GM19455 (cell line): ENCODE data around the gene PLCB1.

ENCODE experiments used
- ATAC-seq: cut with Tn5 transposase; IDR thresholded peaks from one replicate; pipeline ENCODE4 v1.9.1; 2021; ENCODE audit not compliant: unreplicated experiment

PLCB1 gene

GRCh38 chr20:8854571-8854970 is 722.5 kb downstream of the PLCB1 start:
- no peak for ATAC-seq

- ATAC-seq, result no peak
Measured at GRCh38 chr20:8855315-8855714, 723.2 kb downstream of the PLCB1 start.

- ATAC-seq, result no peak
Measured at GRCh38 chr20:8856668-8857067, 724.6 kb downstream of the PLCB1 start.

GRCh38 chr20:8858181-8858787 is 726.2 kb downstream of the PLCB1 start:
- no peak for ATAC-seq

GRCh38 chr20:8860011-8860495 is 728.0 kb downstream of the PLCB1 start:
- ATAC-seq, result no peak

GRCh38 chr20:8862092-8862491 is 730.0 kb downstream of the PLCB1 start:
- ATAC-seq, result no peak

GRCh38 chr20:8865636-8866035 is 733.6 kb downstream of the PLCB1 start:
- no peak for ATAC-seq

- no peak for ATAC-seq
Measured at GRCh38 chr20:8867038-8867740, 735.1 kb downstream of the PLCB1 start.

GRCh38 chr20:8870652-8871051 is 738.6 kb downstream of the PLCB1 start:
- ATAC-seq, result no peak

- ATAC-seq, result no peak
Measured at GRCh38 chr20:8874437-8874836, 742.4 kb downstream of the PLCB1 start.

GRCh38 chr20:8875586-8875985 is 743.5 kb downstream of the PLCB1 start:
- ATAC-seq, result no peak

- ATAC-seq, result no peak
Measured at GRCh38 chr20:8876366-8876765, 744.3 kb downstream of the PLCB1 start.

GRCh38 chr20:8877294-8877693 is 745.2 kb downstream of the PLCB1 start:
- no peak for ATAC-seq

- no peak for ATAC-seq
Measured at GRCh38 chr20:8879669-8880068, 747.6 kb downstream of the PLCB1 start.

GRCh38 chr20:8880085-8880853 is 748.2 kb downstream of the PLCB1 start:
- no peak for ATAC-seq

GRCh38 chr20:8891039-8891438 is 759.0 kb downstream of the PLCB1 start:
- no peak for ATAC-seq

- no peak for ATAC-seq
Measured at GRCh38 chr20:8895472-8895871, 763.4 kb downstream of the PLCB1 start.

GRCh38 chr20:8898823-8899222 is 766.8 kb downstream of the PLCB1 start:
- no peak for ATAC-seq

- ATAC-seq, result no peak
Measured at GRCh38 chr20:8901237-8902025, 769.4 kb downstream of the PLCB1 start.

- ATAC-seq, result no peak
Measured at GRCh38 chr20:8903655-8904605, 771.9 kb downstream of the PLCB1 start.
